Measurements from ENCODE around the gene ESYT3.

GRCh38 chr3:138401834-138402233 lies 32.6 kb upstream of the ESYT3 start:
- TF ChIP-seq CTCF (IDR thresholded peaks at IDR 0.05) (no peak), EP300 (IDR thresholded peaks at IDR 0.05) (no peak)

Measured in upper lobe of left lung (tissue), 4 donors.